DOHH2 (cell line): ENCODE data around the gene EXOC3.

Experiments
- H3F3A ChIP-seq: fragments of 200-600 bp; sonication (generic), shearing (Covaris generic); 2 replicates; pipeline ENCODE4 v1.6.0; 2016; ENCODE audit warnings: antibody characterized with exemption, mild to moderate bottlenecking; ENCODE audit not compliant: control insufficient read depth, insufficient read depth
- H3K27ac ChIP-seq: fragments of 200-600 bp; sonication (generic); 2 replicates; pipeline ENCODE4 v1.5.1; 2014; ENCODE audit warnings: low read depth, mild to moderate bottlenecking, low read length, moderate library complexity
- H3K27me3 ChIP-seq: fragments of 200-600 bp; sonication (generic); 2 replicates; pipeline ENCODE4 v1.6.1; 2014; ENCODE audit warnings: mild to moderate bottlenecking, low read length, mixed read lengths; ENCODE audit not compliant: control insufficient read depth
- H3K36me3 ChIP-seq: fragments of 200-600 bp; sonication (generic); 2 replicates; pipeline ENCODE4 v1.6.1; 2014; ENCODE audit warnings: mild to moderate bottlenecking, low read length, moderate library complexity, mixed read lengths; ENCODE audit not compliant: control insufficient read depth
- H3K4me1 ChIP-seq: fragments of 200-600 bp; sonication (generic); 2 replicates; pipeline ENCODE4 v1.6.1; 2014; ENCODE audit warnings: mild to moderate bottlenecking, low read length, mixed read lengths; ENCODE audit not compliant: control insufficient read depth
- H3K4me2 ChIP-seq: fragments of 200-600 bp; sonication (generic); 2 replicates; pipeline ENCODE4 v1.6.0; 2014; ENCODE audit warnings: mild to moderate bottlenecking, low read length, moderate library complexity
- H3K4me3 ChIP-seq: fragments of 200-600 bp; sonication (generic); 2 replicates; pipeline ENCODE4 v1.5.1; 2014; ENCODE audit warnings: mild to moderate bottlenecking, low read length, mixed read lengths
- H3K79me2 ChIP-seq: fragments of 200-600 bp; sonication (generic); 2 replicates; pipeline ENCODE4 v1.6.1; 2014; ENCODE audit warnings: mild to moderate bottlenecking, low read length, mixed read lengths; ENCODE audit not compliant: control insufficient read depth
- H3K9me2 ChIP-seq: fragments of 200-600 bp; sonication (generic); replicated peaks from 2 replicates; pipeline ENCODE4 v1.6.1; 2014; ENCODE audit warnings: mild to moderate bottlenecking, low read length, mixed read lengths; ENCODE audit not compliant: control insufficient read depth
- H3K9me3 ChIP-seq: fragments of 200-600 bp; sonication (generic); 2 replicates; pipeline ENCODE4 v1.6.1; 2014; ENCODE audit warnings: antibody characterized with exemption, low read length, mixed read lengths; ENCODE audit not compliant: control insufficient read depth, insufficient read depth
- H4K20me1 ChIP-seq: fragments of 200-600 bp; sonication (generic); 2 replicates; pipeline ENCODE4 v1.6.0; 2014; ENCODE audit warnings: low read depth, mild to moderate bottlenecking, antibody characterized with exemption, low read length, moderate library complexity; ENCODE audit not compliant: control insufficient read depth, insufficient read depth
- CTCF ChIP-seq: fragments of 200-600 bp; sonication (generic); IDR thresholded peaks from one replicate; pipeline ENCODE4 v1.5.1; 2014; ENCODE audit warnings: antibody characterized with exemption, mild to moderate bottlenecking, low read depth, low read length; ENCODE audit not compliant: poor library complexity, severe bottlenecking
- EZH2phosphoT487 ChIP-seq: fragments of 200-600 bp; sonication (generic); IDR thresholded peaks from 2 replicates; pipeline ENCODE4 v1.6.1; 2017; ENCODE audit warnings: borderline replicate concordance, mild to moderate bottlenecking, antibody characterized with exemption, low read length, moderate library complexity, mixed read lengths

EXOC3 gene

GRCh38 chr5:476814-477175 is 33.8 kb downstream of the EXOC3 start:
- Histone ChIP-seq H3K9me3 (no peaks in the 10 kb centered on the region), H3K27me3 (no peaks in the 10 kb centered on the region), H3K4me1 (peaks cover 14% of the 10 kb centered on the region), H3K9me2 (no peaks in the 10 kb centered on the region), H3F3A (no peaks in the 10 kb centered on the region), H3K36me3 (peaks cover 35% of the 10 kb centered on the region), H3K79me2 (peaks cover 34% of the 10 kb centered on the region), H4K20me1 (0 out of 2 replicates have a peak, but pooled peaks cover 3% of the 10 kb centered on the region), H3K4me2 (no peak overlapping the region), H3K4me3 (no peak overlapping the region), H3K27ac (no peak overlapping the region)
- TF ChIP-seq CTCF, result no peak
- no peak for TF ChIP-seq EZH2phosphoT487

- Histone ChIP-seq H3K27ac (no peak overlapping the region), H3K4me2 (no peak overlapping the region), H3F3A (no peaks in the 10 kb centered on the region), H3K9me3 (no peaks in the 10 kb centered on the region), H4K20me1 (0 out of 2 replicates have a peak, but pooled peaks cover 3% of the 10 kb centered on the region), H3K4me3 (no peak overlapping the region), H3K4me1 (peaks cover 11% of the 10 kb centered on the region), H3K79me2 (peaks cover 30% of the 10 kb centered on the region), H3K27me3 (no peaks in the 10 kb centered on the region), H3K36me3 (peaks cover 31% of the 10 kb centered on the region), H3K9me2 (no peaks in the 10 kb centered on the region)
- TF ChIP-seq CTCF (no peak), EZH2phosphoT487 (no peak)
Measured at GRCh38 chr5:477247-477646, 34.3 kb downstream of the EXOC3 start.

GRCh38 chr5:477871-478270 is 34.9 kb downstream of the EXOC3 start:
- no peak overlapping the region for H3K27ac ChIP-seq
- H3K9me2 ChIP-seq, result no peaks in the 10 kb centered on the region
- no peak overlapping the region for H3K4me2 ChIP-seq
- no peaks in the 10 kb centered on the region for H3K9me3 ChIP-seq
- H3F3A ChIP-seq, result no peaks in the 10 kb centered on the region
- H3K27me3 ChIP-seq, result no peaks in the 10 kb centered on the region
- H3K4me3 ChIP-seq, result no peak overlapping the region
- H3K4me1 ChIP-seq, result peaks cover 11% of the 10 kb centered on the region
- H4K20me1 ChIP-seq, result 0 out of 2 replicates have a peak, but pooled peaks cover 3% of the 10 kb centered on the region
- H3K36me3 ChIP-seq, result peaks cover 26% of the 10 kb centered on the region
- TF ChIP-seq EZH2phosphoT487, result no peak
- TF ChIP-seq CTCF, result no peak
- H3K79me2 ChIP-seq, result peaks cover 24% of the 10 kb centered on the region
